Suppressor macrophage treated with lipopolysaccharide for 4 hours (primary cell): Measurements from ENCODE around the gene LAMP1.
"Not testable (repeated sequence)": the region's sequence is repeated elsewhere in the genome, so short reads cannot be mapped to it uniquely, and the experiment has no call there.

ENCODE experiments used
- DNase-seq: peaks from one replicate; pipeline ENCODE4 v3.0.0-alpha.2; 2020

The LAMP1 gene, protein sequence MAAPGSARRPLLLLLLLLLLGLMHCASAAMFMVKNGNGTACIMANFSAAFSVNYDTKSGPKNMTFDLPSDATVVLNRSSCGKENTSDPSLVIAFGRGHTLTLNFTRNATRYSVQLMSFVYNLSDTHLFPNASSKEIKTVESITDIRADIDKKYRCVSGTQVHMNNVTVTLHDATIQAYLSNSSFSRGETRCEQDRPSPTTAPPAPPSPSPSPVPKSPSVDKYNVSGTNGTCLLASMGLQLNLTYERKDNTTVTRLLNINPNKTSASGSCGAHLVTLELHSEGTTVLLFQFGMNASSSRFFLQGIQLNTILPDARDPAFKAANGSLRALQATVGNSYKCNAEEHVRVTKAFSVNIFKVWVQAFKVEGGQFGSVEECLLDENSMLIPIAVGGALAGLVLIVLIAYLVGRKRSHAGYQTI

DNA sequence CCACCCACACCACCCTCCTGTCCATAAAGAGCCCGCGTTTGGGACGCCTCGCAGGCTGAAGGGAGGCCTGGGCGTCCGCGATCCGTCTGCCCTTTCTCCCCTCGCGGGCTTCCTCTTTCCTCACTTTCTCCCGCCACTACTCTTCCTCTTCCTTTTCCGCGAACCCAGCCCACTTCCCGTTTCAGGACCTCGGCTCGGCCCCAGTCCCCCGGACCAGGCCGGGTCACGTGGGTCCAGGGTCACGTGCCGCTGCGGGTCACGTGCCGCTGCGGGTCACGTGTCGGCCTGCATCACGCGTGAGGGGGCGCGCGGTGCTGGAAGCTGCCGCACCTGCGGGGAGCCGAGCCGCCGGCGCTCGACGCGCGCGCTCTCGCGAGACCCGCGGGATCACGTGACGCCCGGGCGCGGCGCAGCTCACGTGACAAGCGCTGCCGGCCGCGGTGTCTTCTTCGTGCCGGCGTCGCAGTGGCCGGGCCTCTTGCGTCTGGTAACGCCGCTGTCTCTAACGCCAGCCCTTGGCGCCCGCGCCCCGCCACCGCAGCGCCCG is at the start of gene LAMP1:
Gene LAMP1 (plus strand): TSS at position 417 of the 547 bp plus-strand sequence. CDS start 196 bp downstream, outside the sequence.
- peak; percentile 96 for DNase-seq

DNA sequence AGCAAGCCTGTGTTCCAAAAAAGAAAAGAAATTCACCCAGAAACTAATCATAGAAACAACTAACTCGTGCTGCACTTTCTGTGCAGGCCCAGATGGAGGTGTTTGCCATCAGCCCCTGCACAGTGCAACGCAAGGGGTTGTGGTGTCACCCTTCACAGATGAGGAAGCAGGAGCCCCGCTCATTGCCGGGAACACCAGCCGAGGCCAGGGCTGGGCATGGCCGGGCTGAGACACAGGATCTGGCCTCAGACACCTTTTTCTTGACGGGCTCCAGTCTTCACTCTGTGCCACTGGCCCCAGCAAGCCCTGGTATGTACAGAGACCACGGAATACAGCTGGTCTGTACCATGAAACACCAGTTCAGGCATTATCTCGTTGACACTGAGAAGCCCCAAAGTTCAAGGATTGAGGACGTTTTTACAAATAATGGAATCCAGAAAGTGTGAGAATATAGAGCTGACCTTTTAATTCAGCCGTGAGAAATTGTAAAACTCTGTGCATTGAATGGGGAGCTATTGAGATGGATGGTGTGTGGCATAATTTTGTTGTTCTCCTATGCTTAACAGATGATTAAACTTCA is 44.4 kb upstream of the LAMP1 start:
- no peak for DNase-seq

DNA sequence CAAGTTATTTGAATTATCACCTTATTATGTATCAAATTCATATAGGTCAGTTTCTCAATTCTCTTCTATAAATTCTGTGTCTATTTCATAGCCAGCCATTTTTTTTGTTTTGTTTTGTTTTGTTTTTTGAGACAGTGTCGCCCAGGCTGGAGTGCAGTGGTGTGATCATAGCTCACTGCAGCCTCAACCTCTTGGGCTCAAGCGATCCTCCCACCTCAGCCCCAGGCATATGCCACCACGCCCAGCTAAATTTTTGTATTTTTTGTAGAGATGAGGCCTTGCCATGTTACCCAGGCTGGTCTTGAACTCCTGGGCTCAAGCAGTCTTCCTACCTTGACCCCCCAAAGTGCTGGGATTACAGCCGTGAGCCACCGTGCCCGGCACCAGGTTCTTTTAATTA is 39.1 kb upstream of the LAMP1 start:
- not testable (repeated sequence) for DNase-seq

DNA sequence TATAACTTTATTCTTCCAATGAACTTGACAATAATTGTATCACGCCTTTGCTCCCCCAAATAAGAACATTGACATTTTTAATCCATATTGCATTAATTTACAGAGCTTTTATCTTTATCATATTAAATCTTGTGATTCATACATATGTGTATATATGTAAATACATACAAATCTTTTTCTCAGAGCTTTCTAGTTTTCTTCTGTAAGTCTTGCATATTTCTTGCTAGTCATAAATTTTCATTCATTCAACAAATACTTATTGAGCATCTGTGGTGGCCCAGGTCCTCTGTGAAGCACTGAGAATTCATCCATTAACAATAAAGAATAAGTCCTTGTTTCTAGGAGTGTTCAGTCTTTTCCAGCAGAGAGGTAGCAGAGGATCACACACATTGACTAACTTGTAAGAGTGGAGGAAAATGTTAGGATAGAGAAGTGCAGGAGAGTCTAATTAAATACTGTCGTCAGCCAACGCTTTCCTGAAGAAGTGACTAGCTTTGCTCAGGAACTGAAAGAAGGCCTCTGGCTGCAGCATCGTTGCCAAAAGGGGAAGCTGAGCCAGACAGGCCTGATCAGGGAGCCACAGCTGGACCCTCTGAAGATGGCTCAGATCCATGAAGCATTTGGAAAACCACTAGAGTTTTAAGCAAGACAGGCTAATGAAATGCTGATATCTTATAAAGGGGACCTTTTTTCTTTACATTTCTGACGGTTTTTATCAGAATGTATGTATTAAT is 38.6 kb upstream of the LAMP1 start:
- peak; percentile 83 for DNase-seq

DNA sequence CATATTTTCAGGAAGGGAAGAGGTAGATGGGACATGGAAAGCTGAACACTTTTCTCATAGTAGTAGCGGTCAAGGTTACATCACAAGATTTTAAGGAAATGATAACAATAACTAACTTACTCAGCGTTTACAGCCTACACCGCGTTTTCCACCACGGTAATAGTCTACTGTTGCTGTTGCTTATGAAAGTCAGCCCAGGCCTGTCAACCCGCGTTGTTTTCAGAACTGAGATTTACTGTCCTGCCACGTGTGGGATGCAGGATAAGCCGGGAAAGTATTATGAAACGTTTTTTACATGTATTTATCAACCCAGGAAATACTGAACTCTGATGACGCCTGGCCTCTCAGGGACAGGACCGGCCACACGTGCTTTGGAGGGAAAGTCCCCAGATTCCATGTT is 36.0 kb upstream of the LAMP1 start:
- peak; percentile 47 for DNase-seq

DNA sequence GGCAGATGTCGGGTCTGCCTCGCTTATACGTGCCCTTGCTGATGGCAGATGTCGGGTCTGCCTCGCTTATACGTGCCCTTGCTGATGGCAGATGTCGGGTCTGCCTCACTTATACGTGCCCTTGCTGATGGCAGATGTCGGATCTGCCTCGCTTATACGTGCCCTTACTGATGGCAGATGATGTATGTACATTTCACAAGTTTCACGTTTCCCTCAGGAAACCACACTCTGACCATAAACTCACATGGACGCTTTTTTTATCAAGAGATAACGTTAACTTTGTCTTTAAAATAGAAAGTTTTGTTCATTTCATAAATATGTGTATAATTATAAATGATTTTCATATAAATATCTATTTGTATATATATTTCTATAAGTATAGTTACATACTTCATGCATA is 34.0 kb upstream of the LAMP1 start:
- not testable (repeated sequence) for DNase-seq

DNA sequence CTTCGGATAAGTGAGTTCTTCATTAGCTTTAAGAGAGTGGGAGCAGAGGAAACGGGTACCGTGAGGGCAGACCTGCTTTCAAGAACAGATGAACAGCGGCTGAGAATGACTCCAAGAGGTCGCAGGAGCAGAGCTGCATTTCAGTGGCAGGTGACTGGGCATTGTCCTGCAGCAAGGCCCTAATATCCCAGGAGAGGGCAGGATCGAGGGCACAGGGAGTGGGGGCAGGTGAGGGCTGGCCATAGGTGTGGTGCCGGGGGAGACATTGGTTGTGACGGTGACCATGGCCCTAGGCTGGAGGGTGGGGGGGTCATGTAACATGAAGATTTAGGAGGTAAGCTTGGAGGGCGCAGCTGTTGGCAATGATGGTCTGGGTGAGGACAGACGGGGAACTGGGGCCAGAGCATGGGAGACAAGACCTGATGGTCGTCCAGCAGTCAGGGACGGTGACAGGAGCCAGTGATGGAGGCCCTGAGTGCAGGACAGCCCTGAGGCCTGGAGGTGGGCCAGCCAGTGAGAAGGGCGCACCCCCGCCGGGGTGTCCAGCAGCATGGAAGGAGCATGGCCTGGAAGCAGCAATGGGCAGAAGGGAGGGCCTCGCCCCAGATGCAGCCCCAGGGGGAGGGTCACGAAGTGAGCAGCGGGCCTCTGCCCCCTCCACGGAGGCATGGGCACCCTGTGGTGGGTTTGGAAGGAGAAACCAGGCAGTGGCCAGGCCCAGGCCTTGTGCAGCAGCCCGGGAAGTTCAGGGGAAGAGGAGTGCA is 29.2 kb upstream of the LAMP1 start:
- DNase-seq: no peak

DNA sequence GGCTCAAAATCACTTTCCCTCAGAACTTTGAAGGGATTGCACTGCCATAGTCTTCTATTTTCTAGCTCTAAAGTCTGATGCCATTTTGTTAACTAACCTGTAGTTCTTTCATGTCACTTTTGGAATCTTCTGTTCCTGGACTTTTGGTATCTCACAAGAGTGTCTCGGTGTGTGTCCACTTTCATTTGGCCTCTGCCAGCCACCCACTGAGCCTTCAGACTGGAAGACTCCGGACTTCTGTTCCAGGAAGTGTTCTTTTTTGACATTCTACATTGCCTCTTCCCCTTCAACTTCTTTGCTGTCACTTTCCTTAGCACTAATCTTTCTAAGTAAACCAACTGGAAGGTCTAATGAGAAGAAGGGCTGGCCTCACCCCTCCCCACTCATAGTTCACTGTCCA is 25.0 kb upstream of the LAMP1 start:
- DNase-seq: peak; percentile 67

DNA sequence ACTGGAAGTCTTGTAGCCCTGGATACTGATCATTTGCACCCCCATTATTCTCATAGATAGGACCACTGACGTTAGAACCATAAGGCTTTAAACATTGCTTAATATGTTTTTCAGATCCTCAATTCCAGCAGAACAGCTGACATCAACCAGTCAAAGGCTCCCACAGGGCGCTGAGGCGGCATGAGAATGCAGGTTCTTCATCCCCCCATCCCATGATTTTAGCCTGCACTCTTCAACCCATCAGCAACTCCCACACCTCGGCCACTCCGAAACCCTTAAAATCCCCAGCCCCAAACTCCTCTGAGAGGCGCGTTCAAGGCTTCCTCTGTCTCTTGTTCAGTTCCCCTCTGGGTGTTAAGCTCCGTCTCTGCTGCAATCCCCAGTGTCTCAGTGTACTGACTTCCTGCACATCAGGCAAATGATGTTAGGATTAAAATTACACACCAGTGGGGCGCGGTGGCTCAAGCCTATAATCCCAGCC is 24.3 kb upstream of the LAMP1 start:
- peak; percentile 97 for DNase-seq

DNA sequence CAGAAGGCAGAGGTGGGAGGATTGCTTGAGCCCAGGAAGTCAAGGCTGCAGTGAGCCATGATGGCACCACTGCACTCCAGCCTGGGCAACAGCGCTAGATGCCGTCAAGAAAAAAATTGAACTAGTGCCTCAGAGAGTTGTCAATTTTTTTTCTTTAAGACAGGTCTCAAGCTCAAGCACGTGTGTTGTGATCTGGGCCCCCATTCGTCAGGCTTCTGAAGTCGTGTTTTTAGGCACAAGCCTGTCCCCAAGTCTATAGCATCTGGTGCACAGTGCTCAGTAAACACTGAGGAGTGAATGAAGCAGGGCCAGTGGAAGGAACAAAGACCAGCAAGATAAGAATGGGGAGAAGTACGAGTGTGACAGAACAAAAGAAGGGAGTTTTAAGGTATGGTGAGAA is 23.7 kb upstream of the LAMP1 start:
- peak; percentile 51 for DNase-seq

DNA sequence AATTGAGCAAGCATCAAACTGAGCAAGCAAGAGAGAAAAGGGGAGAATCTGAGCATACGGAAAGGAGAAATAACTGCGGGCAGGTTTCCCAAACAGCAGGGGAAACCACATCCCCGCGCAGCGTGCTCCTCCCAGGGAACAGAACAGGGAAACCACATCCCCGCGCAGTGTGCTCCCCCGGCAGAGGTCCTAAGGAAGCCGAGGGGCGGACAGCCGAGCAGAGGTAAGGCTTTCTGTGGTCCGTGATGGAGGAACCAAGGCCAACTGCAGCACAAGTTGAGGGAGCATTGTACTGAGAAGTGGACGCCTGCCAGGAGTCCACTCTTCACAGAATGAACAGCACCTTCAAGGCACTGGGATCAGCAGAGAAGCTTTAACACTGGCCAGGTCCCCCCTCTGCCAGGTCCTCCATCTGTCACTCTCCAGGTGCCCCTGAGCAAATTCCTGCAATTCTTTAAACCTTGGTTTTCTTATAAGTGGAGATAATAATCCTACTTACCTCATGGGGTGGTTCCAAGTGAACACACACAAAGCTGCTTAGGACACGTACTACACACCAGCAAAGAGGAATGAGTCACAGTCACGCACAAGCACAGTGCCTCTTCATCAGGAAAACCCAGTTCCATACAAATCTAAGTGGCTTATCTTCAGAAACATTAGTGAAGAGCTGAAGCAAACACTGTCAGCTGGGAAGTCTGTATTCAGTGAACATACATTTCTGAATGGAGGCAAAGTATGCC is 23.0 kb upstream of the LAMP1 start:
- DNase-seq: peak; percentile 91

DNA sequence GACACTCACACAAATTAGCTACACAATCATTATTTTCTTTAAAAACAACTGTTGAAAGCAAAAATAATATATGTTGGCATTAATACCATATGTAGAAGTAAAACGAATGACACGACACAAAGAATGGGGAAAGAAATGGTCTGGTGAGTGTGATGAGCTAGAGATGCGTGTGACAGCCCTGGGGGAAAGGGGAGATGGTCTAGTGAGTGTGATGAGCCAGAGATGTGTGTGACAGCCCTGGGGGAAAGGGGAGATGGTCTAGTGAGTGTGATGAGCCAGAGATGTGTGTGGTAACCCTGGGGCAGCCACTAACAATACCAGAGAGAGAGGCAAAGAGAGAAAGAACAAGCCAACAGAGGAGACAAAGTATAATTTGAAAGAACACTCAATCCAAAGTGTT is 22.3 kb upstream of the LAMP1 start:
- peak; percentile 65 for DNase-seq

DNA sequence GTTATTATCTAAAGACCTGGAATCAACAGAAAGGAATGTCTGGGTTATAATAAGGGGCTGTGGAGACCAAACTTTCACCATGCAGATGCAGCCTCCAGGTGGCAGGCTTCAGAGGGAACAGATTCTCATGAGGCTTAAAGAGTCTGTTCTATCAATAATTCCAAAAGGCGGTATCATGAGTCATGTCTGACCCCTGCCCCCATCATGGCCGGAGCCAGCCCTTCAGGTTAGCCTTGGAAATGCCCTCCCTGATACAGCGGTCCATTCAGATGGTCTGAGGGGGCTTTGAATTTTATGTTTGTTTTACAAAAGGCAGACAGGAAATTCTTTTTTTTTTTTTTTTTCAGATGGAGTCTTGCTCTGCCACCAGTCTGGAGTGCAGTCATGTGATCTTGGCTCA is 21.7 kb upstream of the LAMP1 start:
- peak; percentile 49 for DNase-seq

DNA sequence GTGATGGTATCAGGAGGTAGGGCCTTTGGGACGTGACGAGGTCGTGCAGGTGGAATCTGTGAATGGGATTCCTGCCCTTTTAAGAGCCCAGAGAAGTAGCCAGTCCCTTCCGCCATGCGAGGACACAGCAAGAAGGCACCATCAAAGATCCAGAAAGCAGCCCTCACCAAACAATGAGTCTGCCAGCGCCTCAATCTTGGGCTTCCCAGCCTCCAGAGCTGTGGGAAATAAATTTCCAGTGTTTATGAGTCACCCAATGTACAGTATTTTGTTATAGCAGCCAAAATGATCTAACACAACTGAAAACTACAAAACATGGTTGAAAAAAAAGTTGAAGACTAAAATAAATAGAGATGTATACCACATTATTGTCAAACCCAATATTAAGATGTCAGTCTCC is 16.9 kb upstream of the LAMP1 start:
- DNase-seq: no peak

DNA sequence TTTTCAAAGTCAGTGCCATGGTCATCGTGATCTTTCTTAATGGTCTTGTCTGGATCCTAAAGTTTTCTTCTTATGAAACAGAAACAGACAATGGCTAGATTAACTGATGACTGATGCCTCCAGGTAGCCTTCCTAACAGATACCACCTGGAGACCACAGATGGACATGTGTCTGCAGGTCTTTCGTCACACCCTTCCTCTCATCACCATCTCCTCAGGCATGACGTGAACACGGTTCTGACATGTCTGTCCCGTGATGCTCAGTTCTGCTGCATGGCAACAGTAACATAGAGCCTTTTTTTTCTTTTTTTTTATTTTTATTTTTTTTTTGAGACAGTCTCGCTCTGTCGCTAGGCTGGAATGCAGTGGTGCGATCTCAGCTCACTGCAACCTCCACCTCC is 13.1 kb upstream of the LAMP1 start:
- DNase-seq: no peak

DNA sequence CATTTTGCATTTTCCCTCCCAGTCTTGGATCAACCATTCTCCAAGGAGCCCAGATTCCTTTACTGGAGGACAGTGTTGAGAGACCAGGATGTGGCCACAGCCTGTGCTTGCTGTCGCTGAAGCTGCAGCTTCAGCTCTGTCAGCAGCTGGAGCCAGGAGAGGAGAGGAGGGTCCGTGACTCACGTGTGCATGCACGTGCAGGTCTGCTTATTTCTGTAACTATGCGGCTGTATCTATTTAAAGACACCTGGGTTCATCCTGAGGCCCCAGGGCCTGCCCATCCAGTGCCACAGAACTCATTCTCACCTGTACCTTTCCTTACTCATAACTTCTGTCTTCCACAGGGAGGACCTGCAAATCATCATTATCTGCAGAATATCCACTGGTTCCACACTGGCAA is 8.2 kb upstream of the LAMP1 start:
- DNase-seq: no peak

DNA sequence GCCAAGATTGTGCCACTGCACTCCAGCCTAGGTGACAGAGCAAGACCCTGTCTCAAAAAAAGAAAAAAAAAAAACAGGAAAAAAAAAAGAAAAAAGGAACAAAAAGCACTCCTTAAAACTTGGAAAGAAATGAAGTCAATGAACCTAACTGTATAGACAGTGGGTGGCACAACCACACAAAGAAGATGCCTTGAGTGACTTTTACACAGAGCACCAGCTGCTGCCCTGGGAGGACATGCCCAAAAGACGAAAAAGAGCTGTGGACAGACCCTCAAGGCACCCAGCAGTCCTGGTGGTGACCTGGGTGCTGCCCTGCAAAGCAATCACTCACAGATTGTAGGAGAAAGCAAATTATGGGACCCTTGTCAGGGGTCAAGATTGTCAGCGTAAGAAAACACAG is 5.9 kb upstream of the LAMP1 start:
- no peak for DNase-seq

DNA sequence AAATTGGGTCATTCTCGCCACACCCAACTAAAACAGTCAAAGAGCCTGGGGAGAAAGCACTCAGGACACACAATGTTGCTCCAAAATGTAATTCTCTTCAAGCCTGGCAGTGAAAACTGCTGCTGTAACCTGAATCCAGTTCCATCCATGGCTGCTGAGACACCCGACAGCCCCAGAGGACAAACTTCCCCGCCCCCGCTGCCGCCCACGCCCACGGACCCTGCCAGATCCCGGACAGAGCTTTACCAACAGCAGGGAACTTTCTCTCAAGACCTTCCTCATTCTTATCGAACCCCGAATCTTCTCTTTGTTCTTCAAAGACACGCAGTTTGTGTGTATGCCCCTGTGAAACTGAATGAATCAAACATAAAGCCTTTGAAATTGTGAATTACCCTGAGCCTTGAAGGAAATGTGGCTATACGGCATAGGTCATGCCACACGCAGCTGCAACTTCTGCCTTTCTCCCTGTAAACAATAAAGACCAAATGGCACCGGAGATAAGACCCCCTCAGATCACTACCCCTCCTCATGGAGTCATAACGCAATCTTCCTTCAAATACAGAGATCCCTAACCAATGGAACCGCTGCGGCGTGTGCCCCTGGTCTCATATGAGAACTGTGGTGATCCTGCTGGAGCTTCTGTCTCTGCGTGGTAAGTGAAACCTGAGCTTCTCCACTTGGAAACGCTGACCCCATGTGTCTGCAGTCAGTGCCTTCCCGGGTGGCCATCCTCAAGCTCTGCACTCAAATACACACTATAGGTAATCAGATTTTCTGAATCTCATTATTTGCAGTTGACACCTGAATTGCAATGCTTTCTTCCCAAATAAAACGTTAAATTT is 4.8 kb upstream of the LAMP1 start:
- peak; percentile 64 for DNase-seq

DNA sequence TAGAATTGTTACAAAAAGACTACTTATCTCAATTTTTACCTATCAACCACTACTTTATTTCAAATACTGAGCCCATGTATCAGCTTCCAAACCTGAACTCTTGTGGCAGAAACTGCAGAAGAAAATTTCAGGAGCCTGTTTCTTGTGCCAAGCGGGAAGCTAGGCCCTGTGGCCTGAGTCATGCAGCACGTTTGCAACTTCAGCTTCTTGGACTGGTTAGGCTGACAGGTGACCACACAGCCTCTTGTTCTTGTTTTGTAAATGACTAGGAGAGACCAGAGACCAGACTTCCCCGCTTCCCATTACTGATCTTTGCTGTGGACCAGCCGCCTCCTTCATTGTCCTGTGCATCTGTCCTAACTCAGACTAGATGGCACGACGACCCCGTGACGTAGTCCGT is 3.4 kb upstream of the LAMP1 start:
- DNase-seq: peak; percentile 35

DNA sequence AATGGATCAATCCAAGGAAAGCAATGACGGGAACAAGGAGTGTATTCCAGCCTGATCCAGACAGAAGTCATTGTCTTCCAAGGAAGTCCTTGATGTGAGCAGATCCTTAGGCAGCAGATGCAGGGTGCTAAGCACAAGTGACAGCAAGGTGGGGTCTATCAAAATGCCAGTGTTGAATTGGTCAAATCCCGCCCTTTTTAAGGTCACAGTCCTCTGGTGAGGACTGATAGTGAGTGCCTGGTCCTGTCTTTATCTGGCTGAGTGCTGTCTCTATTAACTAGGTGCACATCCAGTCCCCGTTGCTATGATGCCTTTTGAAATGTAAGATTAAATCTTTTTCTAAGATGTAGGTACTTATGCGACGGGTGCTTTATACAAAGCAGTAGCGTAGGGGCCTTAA is 1.3 kb upstream of the LAMP1 start:
- no peak for DNase-seq
